Activated T-helper 1 cell treated with anti-CD3 and anti-CD28 coated beads, Interleukin-12 subunit alpha, Interleukin-12 subunit beta, Interleukin-2, Interleukin-4 antibody, amounts not matched to agents 30 ng/mL and 10 ng/mL and 1 ng/mL, durations not matched to agents 14 hours and 24 hours and 36 hours (primary cell): ENCODE data around the gene RIMS3. TPM values are rescaled to one million over a fixed set of nuclear protein-coding genes. Genes with fewer than 3 reads are reported as not detected.
A peak's percentile ranks its signal among the peaks of the same experiment; 100 is the strongest.
"Not testable (repeated sequence)": the region's sequence is repeated elsewhere in the genome, so short reads cannot be mapped to it uniquely, and the experiment has no call there.

ENCODE experiments used
- DNase-seq: peaks from one replicate; pipeline ENCODE4 v3.0.0; 2021; ENCODE audit warnings: low spot score
- H3K27ac Mint-ChIP-seq: one replicate; pipeline ENCODE4 v1.8.0; 2021; ENCODE audit warnings: mild to moderate bottlenecking, mixed read lengths
- H3K27me3 Mint-ChIP-seq: one replicate; pipeline ENCODE4 v1.8.0; 2022; ENCODE audit warnings: mild to moderate bottlenecking, moderate library complexity, mixed read lengths; ENCODE audit not compliant: insufficient read depth
- H3K36me3 Mint-ChIP-seq: one replicate; pipeline ENCODE4 v1.8.0; 2021; ENCODE audit warnings: low read depth, mixed read lengths
- H3K4me1 Mint-ChIP-seq: one replicate; pipeline ENCODE4 v1.8.0; 2021; ENCODE audit warnings: low read depth, mixed read lengths
- H3K4me3 Mint-ChIP-seq: one replicate; pipeline ENCODE4 v1.8.0; 2021; ENCODE audit warnings: mild to moderate bottlenecking, moderate library complexity, mixed read lengths
- H3K9me3 Mint-ChIP-seq: one replicate; pipeline ENCODE4 v1.8.0; 2021; ENCODE audit warnings: mixed read lengths
- intact Hi-C: fragments of 100-400 bp; cut with micrococcal nuclease; formaldehyde crosslinking; loops from one replicate; pipeline ENCODE4 v1.15.1; 2024
- total RNA-seq: library from RNA; stranded (reverse); gene quantifications from 2 replicates; pipeline ENCODE4 v1.2.3, GENCODE V29; 2022

Gene RIMS3
- total RNA-seq, 1 donor from 2014 or later: 1.9 TPM

GRCh38 chr1:40702810-40703209 is 37.3 kb upstream of the RIMS3 start:
- H3K4me3 Mint-ChIP-seq, H3K27me3 Mint-ChIP-seq, H3K9me3 Mint-ChIP-seq, H3K36me3 Mint-ChIP-seq, DNase-seq, H3K27ac Mint-ChIP-seq, intact Hi-C loops: not testable (repeated sequence)
- peaks cover 45% of the 10 kb centered on the region for H3K4me1 Mint-ChIP-seq

GRCh38 chr1:40701684-40702083 is 36.2 kb upstream of the RIMS3 start:
- Mint-ChIP-seq H3K9me3 (no peaks in the 10 kb centered on the region), H3K4me3 (no peak overlapping the region), H3K4me1 (peaks cover 56% of the 10 kb centered on the region), H3K27me3 (no peaks in the 10 kb centered on the region), H3K27ac (peak overlapping the region; percentile 40), H3K36me3 (peaks cover 10% of the 10 kb centered on the region)
- intact Hi-C loops: no loop called here
- no peak for DNase-seq

- H3K9me3 Mint-ChIP-seq: no peaks in the 10 kb centered on the region
- peaks cover 14% of the 10 kb centered on the region for H3K36me3 Mint-ChIP-seq
- H3K4me1 Mint-ChIP-seq: peaks cover 67% of the 10 kb centered on the region
- peak overlapping the region; percentile 23 for H3K27ac Mint-ChIP-seq
- DNase-seq: no peak
- H3K4me3 Mint-ChIP-seq: no peak overlapping the region
- no peaks in the 10 kb centered on the region for H3K27me3 Mint-ChIP-seq
- intact Hi-C loops: loop anchor here (1.0 kb wide), 1 partner anchor 9 kb away; no protein-coding TSS in a partner anchor
Observed at GRCh38 chr1:40699787-40700186, 34.3 kb upstream of the RIMS3 start.

GRCh38 chr1:40697436-40697835 is 32.0 kb upstream of the RIMS3 start:
- no peaks in the 10 kb centered on the region for H3K27me3 Mint-ChIP-seq
- H3K9me3 Mint-ChIP-seq: no peaks in the 10 kb centered on the region
- no peak overlapping the region for H3K4me3 Mint-ChIP-seq
- H3K36me3 Mint-ChIP-seq: peaks cover 15% of the 10 kb centered on the region
- intact Hi-C loops: no loop called here
- no peak for DNase-seq
- no peak overlapping the region for H3K27ac Mint-ChIP-seq
- peaks cover 80% of the 10 kb centered on the region for H3K4me1 Mint-ChIP-seq

- Mint-ChIP-seq H3K4me1 (peaks cover 78% of the 10 kb centered on the region), H3K27ac (no peak overlapping the region), H3K9me3 (no peaks in the 10 kb centered on the region), H3K36me3 (peaks cover 19% of the 10 kb centered on the region), H3K27me3 (no peaks in the 10 kb centered on the region), H3K4me3 (no peak overlapping the region)
- intact Hi-C loops: no loop called here
- DNase-seq: no peak
Observed at GRCh38 chr1:40696294-40696693, 30.8 kb upstream of the RIMS3 start.

- no peaks in the 10 kb centered on the region for H3K27me3 Mint-ChIP-seq
- intact Hi-C loops: loop anchor here (2.0 to 5.0 kb wide), 5 partner anchors 48 to 437 kb away; partner anchors contain the start of genes SMAP2, ZFP69B and ZMPSTE24
Observed at GRCh38 chr1:40694353-40694874, 28.9 kb upstream of the RIMS3 start.

GRCh38 chr1:40693425-40693824 is 27.9 kb upstream of the RIMS3 start:
- Mint-ChIP-seq H3K4me1 (peaks cover 75% of the 10 kb centered on the region), H3K9me3 (no peaks in the 10 kb centered on the region), H3K4me3 (peak overlapping the region; percentile 94), H3K27me3 (no peaks in the 10 kb centered on the region), H3K36me3 (peaks cover 18% of the 10 kb centered on the region), H3K27ac (peak overlapping the region; percentile 25)
- no peak for DNase-seq
- intact Hi-C loops: loop anchor here (2.0 to 5.0 kb wide), 6 partner anchors 49 to 436 kb away; partner anchors contain the start of genes SMAP2, ZFP69B and ZMPSTE24

More at GRCh38 chr1:40694353-40694874, 28.9 kb upstream of the RIMS3 start:
- DNase-seq: no peak
- H3K4me3 Mint-ChIP-seq: peak overlapping the region; percentile 94
- H3K27ac Mint-ChIP-seq: peak overlapping the region; percentile 3
- H3K9me3 Mint-ChIP-seq: no peaks in the 10 kb centered on the region
- H3K36me3 Mint-ChIP-seq: peaks cover 20% of the 10 kb centered on the region
- peaks cover 78% of the 10 kb centered on the region for H3K4me1 Mint-ChIP-seq

GRCh38 chr1:40692429-40692895 is 27.0 kb upstream of the RIMS3 start:
- H3K27me3 Mint-ChIP-seq: no peaks in the 10 kb centered on the region
- DNase-seq: no peak
- H3K9me3 Mint-ChIP-seq: no peaks in the 10 kb centered on the region
- peaks cover 69% of the 10 kb centered on the region for H3K4me1 Mint-ChIP-seq
- H3K27ac Mint-ChIP-seq: peak overlapping the region; percentile 98
- intact Hi-C loops: loop anchor here (2.0 to 5.0 kb wide), 6 partner anchors 50 to 435 kb away; partner anchors contain the start of genes SMAP2, ZFP69B and ZMPSTE24
- peaks cover 22% of the 10 kb centered on the region for H3K36me3 Mint-ChIP-seq
- peak overlapping the region; percentile 94 for H3K4me3 Mint-ChIP-seq

GRCh38 chr1:40691538-40692428 is 26.3 kb upstream of the RIMS3 start, which contains the start of gene NFYC:
Gene NFYC, plus strand, starts transcription at chr1:40691704. Its CDS starts 47,140 bp downstream, at chr1:40738844.
- Mint-ChIP-seq H3K27ac (peak within 1 kb of the TSS; percentile 98), H3K4me1 (peaks cover 62% of the 10 kb centered on the region), H3K4me3 (peak within 1 kb of the TSS; percentile 94)

GRCh38 chr1:40690771-40691537 is 25.5 kb upstream of the RIMS3 start:
- DNase-seq: no peak
- no peaks in the 10 kb centered on the region for H3K9me3 Mint-ChIP-seq
- H3K4me3 Mint-ChIP-seq: peak overlapping the region; percentile 94
- peak overlapping the region; percentile 98 for H3K27ac Mint-ChIP-seq
- peaks cover 54% of the 10 kb centered on the region for H3K4me1 Mint-ChIP-seq
- peaks cover 18% of the 10 kb centered on the region for H3K36me3 Mint-ChIP-seq
- intact Hi-C loops: loop anchor here (1.0 to 5.0 kb wide), 8 partner anchors 18 to 650 kb away; partner anchors contain the start of genes CAP1, CITED4, RIMS3 and SMAP2
- H3K27me3 Mint-ChIP-seq: no peaks in the 10 kb centered on the region

More at GRCh38 chr1:40691538-40692428, 26.3 kb upstream of the RIMS3 start, which contains the start of gene NFYC:
- intact Hi-C loops: loop anchor here (1.0 to 5.0 kb wide), 10 partner anchors 18 to 651 kb away; partner anchors contain the start of genes CAP1, CITED4, RIMS3 and SMAP2
- peaks cover 21% of the 10 kb centered on the region for H3K36me3 Mint-ChIP-seq
- no peaks in the 10 kb centered on the region for H3K27me3 Mint-ChIP-seq
- DNase-seq: peak; percentile 96
- no peaks in the 10 kb centered on the region for H3K9me3 Mint-ChIP-seq

- H3K27me3 Mint-ChIP-seq: no peaks in the 10 kb centered on the region
- H3K36me3 Mint-ChIP-seq: peaks cover 22% of the 10 kb centered on the region
- H3K4me1 Mint-ChIP-seq: peaks cover 50% of the 10 kb centered on the region
- DNase-seq: no peak
- H3K9me3 Mint-ChIP-seq: no peaks in the 10 kb centered on the region
- intact Hi-C loops: loop anchor here (2.0 to 5.0 kb wide), 5 partner anchors 53 to 649 kb away; partner anchors contain the start of genes CAP1, SMAP2, ZFP69B and ZMPSTE24
- H3K27ac Mint-ChIP-seq: no peak overlapping the region
- H3K4me3 Mint-ChIP-seq: no peak overlapping the region
Observed at GRCh38 chr1:40689737-40690136, 24.3 kb upstream of the RIMS3 start.

GRCh38 chr1:40687661-40688060 is 22.2 kb upstream of the RIMS3 start:
- intact Hi-C loops: no loop called here
- peaks cover 22% of the 10 kb centered on the region for H3K36me3 Mint-ChIP-seq
- no peaks in the 10 kb centered on the region for H3K9me3 Mint-ChIP-seq
- H3K27ac Mint-ChIP-seq: no peak overlapping the region
- no peaks in the 10 kb centered on the region for H3K27me3 Mint-ChIP-seq
- DNase-seq: no peak
- peaks cover 29% of the 10 kb centered on the region for H3K4me1 Mint-ChIP-seq
- no peak overlapping the region for H3K4me3 Mint-ChIP-seq
